Measurements from ENCODE around the gene HS6ST2.

GRCh38 chrX:132833373-132833772 lies 125.1 kb downstream of the HS6ST2 start:
- no peak for TF ChIP-seq POLR2AphosphoS5 (IDR thresholded peaks at IDR 0.05; ENCODE audit: low read depth, low read length)
- no peak for TF ChIP-seq CTCF (IDR thresholded peaks at IDR 0.05)
- no peak for TF ChIP-seq TCF7L2 (IDR thresholded peaks at IDR 0.05; ENCODE audit: low read depth, low read length)
- TF ChIP-seq SIN3A (IDR thresholded peaks at IDR 0.05; ENCODE audit: borderline replicate concordance, insufficient read depth, low read depth, low read length), result no peak
- TF ChIP-seq, protein P1, sequence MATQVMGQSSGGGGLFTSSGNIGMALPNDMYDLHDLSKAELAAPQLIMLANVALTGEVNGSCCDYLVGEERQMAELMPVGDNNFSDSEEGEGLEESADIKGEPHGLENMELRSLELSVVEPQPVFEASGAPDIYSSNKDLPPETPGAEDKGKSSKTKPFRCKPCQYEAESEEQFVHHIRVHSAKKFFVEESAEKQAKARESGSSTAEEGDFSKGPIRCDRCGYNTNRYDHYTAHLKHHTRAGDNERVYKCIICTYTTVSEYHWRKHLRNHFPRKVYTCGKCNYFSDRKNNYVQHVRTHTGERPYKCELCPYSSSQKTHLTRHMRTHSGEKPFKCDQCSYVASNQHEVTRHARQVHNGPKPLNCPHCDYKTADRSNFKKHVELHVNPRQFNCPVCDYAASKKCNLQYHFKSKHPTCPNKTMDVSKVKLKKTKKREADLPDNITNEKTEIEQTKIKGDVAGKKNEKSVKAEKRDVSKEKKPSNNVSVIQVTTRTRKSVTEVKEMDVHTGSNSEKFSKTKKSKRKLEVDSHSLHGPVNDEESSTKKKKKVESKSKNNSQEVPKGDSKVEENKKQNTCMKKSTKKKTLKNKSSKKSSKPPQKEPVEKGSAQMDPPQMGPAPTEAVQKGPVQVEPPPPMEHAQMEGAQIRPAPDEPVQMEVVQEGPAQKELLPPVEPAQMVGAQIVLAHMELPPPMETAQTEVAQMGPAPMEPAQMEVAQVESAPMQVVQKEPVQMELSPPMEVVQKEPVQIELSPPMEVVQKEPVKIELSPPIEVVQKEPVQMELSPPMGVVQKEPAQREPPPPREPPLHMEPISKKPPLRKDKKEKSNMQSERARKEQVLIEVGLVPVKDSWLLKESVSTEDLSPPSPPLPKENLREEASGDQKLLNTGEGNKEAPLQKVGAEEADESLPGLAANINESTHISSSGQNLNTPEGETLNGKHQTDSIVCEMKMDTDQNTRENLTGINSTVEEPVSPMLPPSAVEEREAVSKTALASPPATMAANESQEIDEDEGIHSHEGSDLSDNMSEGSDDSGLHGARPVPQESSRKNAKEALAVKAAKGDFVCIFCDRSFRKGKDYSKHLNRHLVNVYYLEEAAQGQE (IDR thresholded peaks at IDR 0.05; ENCODE audit: insufficient read depth in 1 of 2, low read depth in 2 of 2, low read length in 1 of 2), result no peak
